GM19467 (cell line): ENCODE measurements around the gene OR10P1.

Experiments
- ATAC-seq: cut with Tn5 transposase; IDR thresholded peaks from one replicate; pipeline ENCODE4 v1.9.1; 2021; ENCODE audit warnings: mild to moderate bottlenecking, moderate library complexity; ENCODE audit not compliant: unreplicated experiment

Gene OR10P1

GRCh38 chr12:55684761-55685370 is 48.2 kb downstream of the OR10P1 start:
- ATAC-seq: no peak

GRCh38 chr12:55685671-55686070 is 49.0 kb downstream of the OR10P1 start:
- no peak for ATAC-seq

DNA sequence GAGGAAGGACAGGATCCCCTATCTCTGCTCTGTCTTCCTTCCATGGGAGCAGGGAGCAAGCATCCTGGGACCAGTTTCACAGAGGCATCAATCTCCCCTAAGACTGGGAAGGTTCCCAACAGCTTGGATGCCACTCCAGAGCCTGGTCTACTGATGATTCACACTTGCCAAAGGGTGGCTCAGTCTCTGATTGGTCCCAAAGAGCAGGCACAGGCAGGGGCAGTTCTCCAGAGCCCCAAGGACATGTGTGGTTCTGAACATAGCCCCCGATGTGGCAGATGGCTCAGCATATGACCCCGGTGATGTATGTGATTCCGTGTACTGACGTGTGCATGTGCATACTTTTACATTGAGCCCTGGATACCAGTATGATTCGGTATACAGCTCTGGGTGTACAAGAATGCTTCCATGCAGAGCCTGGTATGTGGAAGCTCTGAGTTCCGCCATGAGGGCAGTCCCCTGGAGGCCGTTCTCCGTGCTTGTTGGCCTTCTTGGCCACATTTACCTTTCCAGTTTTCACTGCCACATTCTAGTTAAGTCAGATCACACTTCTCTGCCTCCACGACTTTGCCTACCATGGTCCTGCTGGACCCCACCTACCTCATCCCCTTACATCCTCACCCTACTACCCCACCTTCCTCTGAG is 49.8 kb downstream of the OR10P1 start:
- no peak for ATAC-seq
